Thyroid gland (tissue), 4 donors: Measurements from ENCODE around the gene TANC1. TPM values are rescaled to one million over a fixed set of nuclear protein-coding genes. Genes with fewer than 3 reads are reported as not detected.

ENCODE experiments used
- DNase-seq, 2 donors: peaks; one replicate each; pipeline ENCODE4 v3.0.0-alpha.2; 2019
- H3K27ac ChIP-seq, 3 donors: fragments of 200-600 bp; sonication (generic); 1 replicate in 2 of 3; 2 replicates in 1 of 3; pipeline ENCODE4 v1.5.1; 2016 to 2019; ENCODE audit warnings: mild to moderate bottlenecking in 1 of 3, moderate library complexity in 1 of 3
- H3K27me3 ChIP-seq: fragments of 200-600 bp; sonication (generic); one replicate; pipeline ENCODE4 v1.5.1; 2019
- H3K36me3 ChIP-seq, 2 donors: fragments of 200-600 bp; sonication (generic); one replicate each; pipeline ENCODE4 v1.5.1; 2016 to 2019
- H3K4me1 ChIP-seq, 2 donors: fragments of 200-600 bp; sonication (generic); one replicate each; pipeline ENCODE4 v1.5.1; 2017 to 2019
- H3K4me3 ChIP-seq, 3 donors: fragments of 200-600 bp; sonication (generic); replicated peaks in 1 of 3; 1 replicate in 2 of 3; 2 replicates in 1 of 3; pipeline ENCODE4 v1.5.1; 2016; ENCODE audit warnings: mild to moderate bottlenecking in 1 of 3
- H3K9me3 ChIP-seq: fragments of 200-600 bp; sonication (generic); one replicate; pipeline ENCODE4 v1.5.1; 2017
- POLR2A ChIP-seq, 2 donors: fragments of 450-650 bp; IDR thresholded peaks; one replicate each; pipeline ENCODE4 v1.6.1; 2017; ENCODE audit warnings: antibody characterized with exemption in 2 of 2, mild to moderate bottlenecking in 2 of 2, moderate library complexity in 1 of 2
- WGBS, 2 donors: methylation state at CpG; one replicate each; pipeline ENCODE4 v1.1.5; 2017; 5-methylcytosine and 5-hydroxymethylcytosine counted together
- intact Hi-C: fragments of 100-400 bp; cut with DNase I; formaldehyde crosslinking; loops from one replicate; pipeline ENCODE4 v1.15.1; 2023
- total RNA-seq, 4 donors: library from RNA; depleted of rRNA; stranded (reverse); fragments of >200 nt; gene quantifications; one replicate each; pipeline ENCODE4 v1.2.3, GENCODE V29; 2016
- TF ChIP-seq, protein P1 (sequence below), 6 experiments: fragments of 200-600 bp in 3 of 6; fragments of 450-650 bp in 3 of 6; sonication (generic) in 3 of 6; IDR thresholded peaks; one replicate each; pipeline ENCODE4 v1.5.1; 2016 to 2019; ENCODE audit warnings: antibody characterized with exemption in 6 of 6, mild to moderate bottlenecking in 2 of 6, inconsistent platforms in 1 of 6, moderate library complexity in 1 of 6

TANC1 gene
- total RNA-seq, 4 donors from 2014 or later = 51.1 to 93.8 (median 63.6) TPM

DNA sequence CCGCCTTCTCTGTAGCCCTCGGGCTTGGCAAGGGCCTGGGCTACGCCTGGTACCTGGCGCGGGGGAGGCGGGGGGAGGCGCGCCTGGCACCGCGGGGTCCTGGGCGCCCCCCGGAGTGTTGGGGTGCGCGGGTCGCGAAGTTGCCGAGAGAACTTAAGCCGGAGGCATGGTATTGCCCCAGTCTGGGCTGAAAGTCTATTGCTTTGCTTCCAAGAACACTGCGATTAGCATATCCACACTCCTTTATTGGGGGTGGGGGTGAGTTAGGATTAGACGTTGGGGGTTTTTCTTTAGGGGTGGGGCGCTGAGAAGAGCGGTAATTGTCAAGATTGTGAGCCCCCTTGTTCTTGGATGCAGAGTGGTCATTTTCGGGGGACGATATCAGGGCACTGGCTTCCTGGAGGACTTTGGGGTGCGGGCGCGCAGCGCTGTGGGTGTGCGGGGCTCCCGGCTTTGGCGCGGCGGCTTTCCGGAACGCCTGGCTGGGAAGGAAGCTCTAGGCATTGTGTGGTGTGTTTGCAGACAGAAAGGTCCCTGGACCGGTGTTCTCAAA, 798 bp downstream of the TANC1 start:
- H3K27me3 ChIP-seq = no peaks in the 10 kb centered on the region
- H3K4me1 ChIP-seq = peaks cover 39 to 43% of the 10 kb centered on the region in 2 donors
- no peaks in the 10 kb centered on the region for H3K36me3 ChIP-seq
- peak overlapping the region; percentile 60 to 90 (median 83) for H3K4me3 ChIP-seq
- no peak for DNase-seq
- intact Hi-C loops = no loop called here
- 0 to 3% methylated on average over 19 to 24 of the region's 36 CpGs for WGBS, 2 donors
- no peak for TF ChIP-seq POLR2A (IDR thresholded peaks at IDR 0.05)
- TF ChIP-seq, protein P1, sequence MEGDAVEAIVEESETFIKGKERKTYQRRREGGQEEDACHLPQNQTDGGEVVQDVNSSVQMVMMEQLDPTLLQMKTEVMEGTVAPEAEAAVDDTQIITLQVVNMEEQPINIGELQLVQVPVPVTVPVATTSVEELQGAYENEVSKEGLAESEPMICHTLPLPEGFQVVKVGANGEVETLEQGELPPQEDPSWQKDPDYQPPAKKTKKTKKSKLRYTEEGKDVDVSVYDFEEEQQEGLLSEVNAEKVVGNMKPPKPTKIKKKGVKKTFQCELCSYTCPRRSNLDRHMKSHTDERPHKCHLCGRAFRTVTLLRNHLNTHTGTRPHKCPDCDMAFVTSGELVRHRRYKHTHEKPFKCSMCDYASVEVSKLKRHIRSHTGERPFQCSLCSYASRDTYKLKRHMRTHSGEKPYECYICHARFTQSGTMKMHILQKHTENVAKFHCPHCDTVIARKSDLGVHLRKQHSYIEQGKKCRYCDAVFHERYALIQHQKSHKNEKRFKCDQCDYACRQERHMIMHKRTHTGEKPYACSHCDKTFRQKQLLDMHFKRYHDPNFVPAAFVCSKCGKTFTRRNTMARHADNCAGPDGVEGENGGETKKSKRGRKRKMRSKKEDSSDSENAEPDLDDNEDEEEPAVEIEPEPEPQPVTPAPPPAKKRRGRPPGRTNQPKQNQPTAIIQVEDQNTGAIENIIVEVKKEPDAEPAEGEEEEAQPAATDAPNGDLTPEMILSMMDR (IDR thresholded peaks at IDR 0.05) = no peak
- peak overlapping the region; percentile 78 to 94 (median 80) for H3K27ac ChIP-seq
- H3K9me3 ChIP-seq = no peaks in the 10 kb centered on the region

GRCh38 chr2:158969715-158970240, 1.3 kb downstream of the TANC1 start:
- H3K27ac ChIP-seq = peak overlapping the region; percentile 78 to 94 (median 80)
- H3K4me1 ChIP-seq = peaks cover 39 to 43% of the 10 kb centered on the region in 2 donors
- peak overlapping the region; percentile 60 to 90 (median 83) for H3K4me3 ChIP-seq
- no peaks in the 10 kb centered on the region for H3K9me3 ChIP-seq
- 0 to 3% methylated on average over 8 to 22 of the region's 25 CpGs for WGBS, 2 donors
- H3K27me3 ChIP-seq = no peaks in the 10 kb centered on the region
- H3K36me3 ChIP-seq = no peaks in the 10 kb centered on the region
- intact Hi-C loops = no loop called here
- peak; percentile 62 to 68 for DNase-seq
- peak in 1 of 2 donors; percentile 45 for TF ChIP-seq POLR2A (IDR thresholded peaks at IDR 0.05)
- TF ChIP-seq, protein P1 (IDR thresholded peaks at IDR 0.05) = no peak

- peaks cover 39 to 43% of the 10 kb centered on the region in 2 donors for H3K4me1 ChIP-seq
- TF ChIP-seq, protein P1 (IDR thresholded peaks at IDR 0.05) = no peak
- no peak for TF ChIP-seq POLR2A (IDR thresholded peaks at IDR 0.05)
- H3K9me3 ChIP-seq = no peaks in the 10 kb centered on the region
- peak in 1 of 2 donors; percentile 39 for DNase-seq
- WGBS, 2 donors = 24 to 31% methylated on average over 3 of the region's 3 CpGs
- H3K4me3 ChIP-seq = peak overlapping the region in 2 of 3 donors; percentile 83 to 90
- peak overlapping the region; percentile 78 to 94 (median 80) for H3K27ac ChIP-seq
- H3K36me3 ChIP-seq = no peaks in the 10 kb centered on the region
- H3K27me3 ChIP-seq = no peaks in the 10 kb centered on the region
- intact Hi-C loops = no loop called here
Measured at GRCh38 chr2:158970241-158970751, 1.9 kb downstream of the TANC1 start.

DNA sequence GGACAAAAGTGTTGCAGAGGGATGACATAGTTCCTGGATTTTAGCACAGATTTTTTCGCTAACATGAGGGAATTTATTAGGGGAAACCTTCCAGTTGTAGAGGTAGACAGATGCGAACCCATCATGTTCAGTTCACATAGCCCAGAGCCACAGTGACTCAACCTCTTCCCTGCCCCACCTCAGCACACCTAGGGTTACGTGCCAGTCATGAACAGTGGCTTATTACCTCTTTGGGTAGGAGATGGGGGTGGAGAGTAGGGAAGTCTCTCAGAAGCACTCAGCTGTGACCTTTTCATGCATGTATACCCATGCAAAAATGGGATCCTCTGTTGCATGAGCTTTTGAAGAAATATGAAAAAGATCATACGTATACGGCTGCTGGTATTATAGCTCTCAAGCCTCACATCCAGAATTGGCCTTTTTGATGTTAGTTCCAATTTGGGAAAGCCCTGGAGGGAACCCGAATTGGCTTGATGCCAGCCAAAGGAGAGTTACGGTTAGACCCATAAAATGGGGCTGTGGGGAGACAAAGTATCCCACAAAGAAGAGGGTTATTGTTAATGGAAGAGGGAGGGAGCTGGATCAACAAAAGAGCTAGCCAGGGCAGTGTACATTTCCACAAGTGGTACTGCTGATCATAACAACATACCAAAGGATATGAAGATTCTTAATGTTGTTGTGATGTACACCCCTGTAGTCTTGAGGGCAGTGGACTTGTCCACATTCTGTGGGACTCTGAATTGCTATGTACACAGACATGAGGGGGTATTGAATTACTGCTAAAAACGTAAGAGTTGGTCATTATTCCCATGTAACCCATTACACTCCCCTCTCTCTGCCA, 4.9 kb downstream of the TANC1 start:
- TF ChIP-seq, protein P1 (IDR thresholded peaks at IDR 0.05) = no peak
- no peak for TF ChIP-seq POLR2A (IDR thresholded peaks at IDR 0.05)
- intact Hi-C loops = no loop called here
- Histone ChIP-seq H3K36me3 (no peaks in the 10 kb centered on the region), H3K4me1 (peaks cover 52 to 57% of the 10 kb centered on the region in 2 donors), H3K27me3 (no peaks in the 10 kb centered on the region), H3K27ac (peak overlapping the region in 1 of 3 donors; percentile 19), H3K4me3 (no peak overlapping the region), H3K9me3 (no peaks in the 10 kb centered on the region)
- 64 to 69% methylated on average over 8 of the region's 8 CpGs for WGBS, 2 donors
- peak; percentile 34 to 44 for DNase-seq
